Keratinocyte (primary cell): ENCODE measurements around the gene CASZ1. TPM values are rescaled to one million over a fixed set of nuclear protein-coding genes. Genes with fewer than 3 reads are reported as not detected.

ENCODE experiments used
- DNase-seq: peaks from one replicate; pipeline ENCODE4 v3.0.0-alpha.2; 2011; ENCODE audit warnings: low read depth, missing footprints, low spot score
- FAIRE-seq: peaks from 2 replicates; lab custom pipeline; 2011; peaks lifted over from hg19 to GRCh38; lab: Jason Lieb, UNC
- H2AFZ ChIP-seq: 2 replicates; pipeline ENCODE4 v1.6.0; 2012; ENCODE audit warnings: low read length, control low read depth, inconsistent platforms; ENCODE audit not compliant: control insufficient read depth
- H3K27ac ChIP-seq: 2 replicates; pipeline ENCODE4 v1.5.1; 2011; ENCODE audit warnings: low read length; ENCODE audit not compliant: control insufficient read depth, insufficient read depth
- H3K27me3 ChIP-seq: 3 replicates; pipeline ENCODE4 v1.6.0; 2011; ENCODE audit warnings: low read length; ENCODE audit not compliant: control insufficient read depth, insufficient read depth; ENCODE audit errors: extremely low read depth
- H3K36me3 ChIP-seq, 2 experiments: 2 replicates in 1 of 2; 3 replicates in 1 of 2; pipeline ENCODE4 v1.5.1; 2011; ENCODE audit warnings: low read length in 2 of 2, mild to moderate bottlenecking in 1 of 2; ENCODE audit not compliant: control insufficient read depth in 2 of 2, insufficient read depth in 2 of 2; ENCODE audit errors: extremely low read depth in 1 of 2
- H3K4me1 ChIP-seq: 3 replicates; pipeline ENCODE4 v1.5.1; 2011; ENCODE audit warnings: low read length; ENCODE audit not compliant: control insufficient read depth, insufficient read depth; ENCODE audit errors: extremely low read depth
- H3K4me2 ChIP-seq: 3 replicates; pipeline ENCODE4 v1.6.0; 2011; ENCODE audit warnings: low read depth, low read length; ENCODE audit not compliant: control insufficient read depth, insufficient read depth; ENCODE audit errors: extremely low read depth
- H3K4me3 ChIP-seq, 3 experiments: fragments of 200-600 bp in 1 of 3; sonication (generic) in 1 of 3; 2 replicates in 2 of 3; 3 replicates in 1 of 3; pipeline ENCODE4 v1.5.1; 2011 to 2016; ENCODE audit warnings: low read length in 3 of 3, mild to moderate bottlenecking in 3 of 3, control low read depth in 2 of 3, inconsistent platforms in 1 of 3, low read depth in 1 of 3, mixed read lengths in 1 of 3, mixed run types in 1 of 3, moderate library complexity in 1 of 3; ENCODE audit not compliant: control insufficient read depth in 2 of 3, insufficient read depth in 2 of 3; ENCODE audit errors: extremely low read depth in 1 of 3
- H3K79me2 ChIP-seq: 2 replicates; pipeline ENCODE4 v1.6.0; 2012; ENCODE audit warnings: low read length; ENCODE audit not compliant: control insufficient read depth, insufficient read depth
- H3K9ac ChIP-seq: 3 replicates; pipeline ENCODE4 v1.6.0; 2011; ENCODE audit warnings: low read length; ENCODE audit not compliant: control insufficient read depth, insufficient read depth; ENCODE audit errors: extremely low read depth
- H3K9me1 ChIP-seq: 3 replicates; pipeline ENCODE4 v1.6.0; 2011; ENCODE audit warnings: low read length; ENCODE audit not compliant: control insufficient read depth, insufficient read depth; ENCODE audit errors: extremely low read depth
- H3K9me3 ChIP-seq: 2 replicates; pipeline ENCODE4 v1.5.1; 2012; ENCODE audit warnings: low read depth, low read length; ENCODE audit not compliant: control insufficient read depth
- H4K20me1 ChIP-seq: 3 replicates; pipeline ENCODE4 v1.6.0; 2011; ENCODE audit warnings: low read length; ENCODE audit not compliant: control insufficient read depth, insufficient read depth; ENCODE audit errors: extremely low read depth
- EZH2 ChIP-seq: IDR thresholded peaks from one replicate; pipeline ENCODE4 v1.6.1; 2012; ENCODE audit warnings: inconsistent platforms, mild to moderate bottlenecking, low read length, moderate library complexity
- dilution Hi-C: fragments of 300-500 bp; cut with MboI; formaldehyde crosslinking; loops from one replicate; pipeline ENCODE4 v1.7.0; 2020; ENCODE audit warnings: low sequenced_read_pairs; ENCODE audit not compliant: extremely low pct_ligation_motif_present
- polyA plus RNA-seq, 5 experiments: library from polyadenylated mRNA; depleted of rRNA in 3 of 5; stranded (reverse) in 3 of 5; stranded (forward) in 1 of 5; unstranded in 1 of 5; fragments of >200 nt; gene quantifications; 1 replicate in 1 of 5; 2 replicates in 3 of 5; 3 replicates in 1 of 5; pipeline versions ENCODE4 v1.2.1 to v1.2.3, GENCODE V29; 2011 to 2012; ENCODE audit warnings: missing spikeins in 2 of 5, low read depth in 1 of 5, low replicate concordance in 1 of 5
- TF ChIP-seq, protein P1 (sequence below), 3 experiments: IDR thresholded peaks in 1 of 3; conservative IDR thresholded peaks in 1 of 3; optimal IDR thresholded peaks in 1 of 3; 2 replicates in 2 of 3; 3 replicates in 1 of 3; pipeline versions ENCODE3 to v1.5.1; 2011; ENCODE audit warnings: low read length in 3 of 3, mild to moderate bottlenecking in 3 of 3, moderate library complexity in 2 of 3, control low read depth in 1 of 3, inconsistent platforms in 1 of 3; ENCODE audit not compliant: insufficient read depth in 2 of 3; ENCODE audit errors: extremely low read depth in 1 of 3

Gene CASZ1
- polyA plus RNA-seq, 1 donor (not counting 4 experiments of a cell fraction or from before 2014, with no cell fraction given): 2.8 TPM

DNA sequence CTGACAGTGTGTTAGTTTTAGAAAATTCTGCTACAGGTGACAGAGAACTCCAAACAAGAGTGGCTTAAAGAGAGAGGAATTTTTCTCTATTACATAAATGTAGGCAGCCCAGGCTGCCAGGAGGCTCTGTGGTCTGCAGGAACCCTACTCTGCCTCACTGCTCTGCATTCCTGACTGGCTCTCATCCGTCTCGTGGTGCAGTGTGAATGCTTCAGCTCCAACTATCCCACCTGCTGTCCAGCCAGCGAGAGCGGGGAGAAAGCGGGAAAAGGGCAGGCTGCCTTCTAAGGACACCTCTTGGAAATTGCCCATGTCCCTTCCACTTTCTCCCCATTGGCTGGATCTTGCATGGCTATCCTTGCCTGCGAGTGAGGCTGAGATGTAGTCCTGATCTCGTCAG lies 190.4 kb downstream of the CASZ1 start:
- TF ChIP-seq, protein P1, sequence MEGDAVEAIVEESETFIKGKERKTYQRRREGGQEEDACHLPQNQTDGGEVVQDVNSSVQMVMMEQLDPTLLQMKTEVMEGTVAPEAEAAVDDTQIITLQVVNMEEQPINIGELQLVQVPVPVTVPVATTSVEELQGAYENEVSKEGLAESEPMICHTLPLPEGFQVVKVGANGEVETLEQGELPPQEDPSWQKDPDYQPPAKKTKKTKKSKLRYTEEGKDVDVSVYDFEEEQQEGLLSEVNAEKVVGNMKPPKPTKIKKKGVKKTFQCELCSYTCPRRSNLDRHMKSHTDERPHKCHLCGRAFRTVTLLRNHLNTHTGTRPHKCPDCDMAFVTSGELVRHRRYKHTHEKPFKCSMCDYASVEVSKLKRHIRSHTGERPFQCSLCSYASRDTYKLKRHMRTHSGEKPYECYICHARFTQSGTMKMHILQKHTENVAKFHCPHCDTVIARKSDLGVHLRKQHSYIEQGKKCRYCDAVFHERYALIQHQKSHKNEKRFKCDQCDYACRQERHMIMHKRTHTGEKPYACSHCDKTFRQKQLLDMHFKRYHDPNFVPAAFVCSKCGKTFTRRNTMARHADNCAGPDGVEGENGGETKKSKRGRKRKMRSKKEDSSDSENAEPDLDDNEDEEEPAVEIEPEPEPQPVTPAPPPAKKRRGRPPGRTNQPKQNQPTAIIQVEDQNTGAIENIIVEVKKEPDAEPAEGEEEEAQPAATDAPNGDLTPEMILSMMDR (optimal IDR thresholded peaks at IDR 0.05 in 1 of 3, IDR thresholded peaks at IDR 0.05 in 1 of 3, conservative IDR thresholded peaks at IDR 0.05 in 1 of 3; ENCODE audit: extremely low read depth in 1 of 3, insufficient read depth in 2 of 3, low read length in 3 of 3): no peak
- TF ChIP-seq EZH2: no peak
- Histone ChIP-seq H2AFZ (no peak overlapping the region), H3K4me1 (peaks cover 9% of the 10 kb centered on the region), H3K4me3 (no peak overlapping the region), H3K27ac (no peak overlapping the region), H3K4me2 (no peak overlapping the region), H3K9me1 (no peaks in the 10 kb centered on the region), H3K27me3 (no peaks in the 10 kb centered on the region), H3K36me3 (peaks cover 0 to 3% of the 10 kb centered on the region in 2 experiments), H3K9ac (no peak overlapping the region), H3K79me2 (no peaks in the 10 kb centered on the region), H4K20me1 (no peaks in the 10 kb centered on the region), H3K9me3 (no peaks in the 10 kb centered on the region)
- DNase-seq (no peak), FAIRE-seq (no peak)
- dilution Hi-C loops: no loop called here

DNA sequence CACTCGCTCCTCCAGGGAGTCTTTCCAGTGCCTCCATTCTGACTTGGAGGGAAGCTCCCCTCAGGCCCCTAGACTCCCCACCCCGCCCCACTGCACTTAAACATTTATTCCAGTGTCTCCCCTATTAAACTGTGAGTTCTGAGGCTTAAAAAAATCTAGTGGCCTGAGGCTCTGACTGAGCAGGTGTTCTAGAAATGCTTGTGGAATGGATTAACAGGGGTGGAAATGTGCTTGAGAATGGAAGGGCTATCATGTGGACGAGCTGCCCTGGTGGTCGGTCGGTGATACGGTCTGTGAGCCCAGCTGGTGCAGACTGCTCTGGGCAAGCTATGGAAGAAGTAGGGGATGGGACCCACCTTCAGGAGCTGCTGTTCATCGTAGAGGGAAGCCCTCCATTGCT lies 191.5 kb downstream of the CASZ1 start:
- Histone ChIP-seq H3K27ac (no peak overlapping the region), H2AFZ (no peak overlapping the region), H3K9me1 (no peaks in the 10 kb centered on the region), H4K20me1 (no peaks in the 10 kb centered on the region), H3K27me3 (no peaks in the 10 kb centered on the region), H3K36me3 (peaks cover 0 to 3% of the 10 kb centered on the region in 2 experiments), H3K4me3 (no peak overlapping the region), H3K9ac (no peak overlapping the region), H3K4me1 (peaks cover 10% of the 10 kb centered on the region), H3K79me2 (no peaks in the 10 kb centered on the region), H3K9me3 (no peaks in the 10 kb centered on the region), H3K4me2 (no peak overlapping the region)
- FAIRE-seq (no peak), DNase-seq (no peak)
- dilution Hi-C loops: no loop called here
- no peak for TF ChIP-seq EZH2
- TF ChIP-seq, protein P1 (optimal IDR thresholded peaks at IDR 0.05 in 1 of 3, IDR thresholded peaks at IDR 0.05 in 1 of 3, conservative IDR thresholded peaks at IDR 0.05 in 1 of 3; ENCODE audit: extremely low read depth in 1 of 3, insufficient read depth in 2 of 3, low read length in 3 of 3): no peak
